PFSK-1 (cell line): Measurements from ENCODE around the gene TAP1.

Experiments used
- FOXP2 ChIP-seq: optimal IDR thresholded peaks from 2 replicates; pipeline ENCODE3; 2011; ENCODE audit warnings: borderline replicate concordance, control low read depth, inconsistent platforms; ENCODE audit not compliant: insufficient read depth; ENCODE audit errors: extremely low read length, extremely low read depth
- POLR2AphosphoS5 ChIP-seq: IDR thresholded peaks from 2 replicates; pipeline ENCODE4 v1.6.1; 2012; ENCODE audit warnings: low read depth, mild to moderate bottlenecking, control low read depth, low read length, moderate library complexity
- SIN3A ChIP-seq: IDR thresholded peaks from 2 replicates; pipeline ENCODE4 v1.6.1; 2012; ENCODE audit warnings: mild to moderate bottlenecking, low read length, moderate library complexity, borderline replicate concordance; ENCODE audit not compliant: insufficient read depth
- TAF1 ChIP-seq: IDR thresholded peaks from 2 replicates; pipeline ENCODE4 v1.6.1; 2012; ENCODE audit warnings: low read length, control low read depth, borderline replicate concordance; ENCODE audit not compliant: insufficient read depth

- TF ChIP-seq SIN3A (no peak), POLR2AphosphoS5 (no peak), TAF1 (no peak), FOXP2 (no peak)
Measured at GRCh38 chr6:32867022-32867477, 13.5 kb upstream of the TAP1 start.
